Measurements from ENCODE around the gene GTF2A1L.
A peak's percentile ranks its signal among the peaks of the same experiment; 100 is the strongest.
"Not testable (repeated sequence)": the region's sequence is repeated elsewhere in the genome, so short reads cannot be mapped to it uniquely, and the experiment has no call there.

GTF2A1L gene

DNA sequence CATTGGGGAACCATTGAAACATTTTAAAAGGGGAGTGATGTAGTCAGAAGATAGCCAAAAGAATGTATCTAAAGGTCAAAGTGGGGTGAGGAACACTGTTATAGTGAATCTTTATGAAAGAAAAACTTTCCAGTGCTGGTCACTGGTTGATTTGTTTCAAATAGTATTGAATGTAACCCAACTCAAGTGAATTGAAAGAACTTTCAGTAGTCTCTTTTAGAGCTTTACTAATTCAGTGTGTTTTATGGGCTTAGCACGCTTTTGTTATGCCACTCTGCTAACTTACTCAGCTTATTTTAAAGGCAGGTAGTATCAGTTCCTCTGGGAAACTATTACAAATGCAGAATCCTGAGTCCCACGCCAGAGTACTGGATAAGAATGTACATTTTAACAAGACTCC lies 57.3 kb downstream of the GTF2A1L start:
- Histone ChIP-seq H3K9me3 (ENCODE audit: insufficient read depth, low read depth, low read length) (0 out of 2 replicates have a peak, but pooled peaks cover 3% of the 10 kb centered on the region), H3K4me3 (ENCODE audit: low read length) (no peak overlapping the region), H3K9ac (ENCODE audit: low read depth, low read length) (no peak overlapping the region), H3K27ac (ENCODE audit: low read length) (no peak overlapping the region), H3K36me3 (ENCODE audit: insufficient read depth, low read depth, low read length) (no peaks in the 10 kb centered on the region), H3K4me1 (ENCODE audit: insufficient read depth, low read length) (no peaks in the 10 kb centered on the region), H3K27me3 (ENCODE audit: insufficient read depth, low read length) (no peaks in the 10 kb centered on the region)

DNA sequence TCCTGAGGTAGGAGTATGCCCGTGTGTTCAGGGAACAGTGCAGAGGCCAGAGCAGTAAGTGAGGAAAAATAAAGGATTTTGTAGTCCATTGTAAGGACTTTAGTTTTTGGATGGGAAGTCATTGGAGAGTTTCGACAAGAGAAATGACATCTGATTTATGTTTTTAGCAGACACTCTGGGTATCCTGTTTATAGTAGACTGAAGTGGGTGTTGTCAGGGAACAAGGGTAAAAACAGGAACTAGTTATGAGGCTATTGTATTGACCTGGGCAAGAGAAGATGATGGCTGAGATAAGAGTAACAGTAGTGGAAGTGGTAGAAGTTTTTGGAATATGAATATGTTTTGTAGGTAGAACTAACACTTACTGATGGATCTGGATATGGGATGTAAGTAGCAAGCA lies 59.8 kb downstream of the GTF2A1L start:
- H3K4me1 ChIP-seq (ENCODE audit: insufficient read depth, low read length): no peaks in the 10 kb centered on the region
- no peaks in the 10 kb centered on the region for H3K27me3 ChIP-seq (ENCODE audit: insufficient read depth, low read length)
- no peak overlapping the region for H3K27ac ChIP-seq (ENCODE audit: low read length)
- H3K36me3 ChIP-seq (ENCODE audit: insufficient read depth, low read depth, low read length): no peaks in the 10 kb centered on the region
- 0 out of 2 replicates have a peak, but pooled peaks cover 3% of the 10 kb centered on the region for H3K9me3 ChIP-seq (ENCODE audit: insufficient read depth, low read depth, low read length)
- no peak overlapping the region for H3K4me3 ChIP-seq (ENCODE audit: low read length)
- no peak overlapping the region for H3K9ac ChIP-seq (ENCODE audit: low read depth, low read length)

DNA sequence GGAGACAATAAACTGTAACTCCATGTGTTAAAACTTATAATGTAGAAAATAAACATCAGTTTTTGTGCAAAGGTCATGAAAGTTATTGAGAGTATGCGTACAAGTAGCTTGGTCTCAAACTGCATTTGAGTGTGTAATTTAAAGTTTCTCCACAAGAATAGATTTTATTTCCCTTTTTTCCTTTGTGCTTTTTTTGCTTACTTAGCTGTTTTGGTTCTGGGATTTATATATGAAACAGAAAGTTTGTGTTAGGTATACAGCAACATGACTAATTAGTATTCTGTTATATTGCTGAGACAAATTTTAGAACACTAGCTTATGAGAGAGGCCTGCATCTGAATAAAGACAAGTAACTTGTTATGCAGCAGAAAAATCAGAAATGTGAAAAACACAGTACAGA lies 67.5 kb downstream of the GTF2A1L start:
- Histone ChIP-seq H3K9me3 (ENCODE audit: insufficient read depth, low read depth, low read length) (no peaks in the 10 kb centered on the region), H3K27ac (ENCODE audit: low read length) (no peak overlapping the region), H3K27me3 (ENCODE audit: insufficient read depth, low read length) (no peaks in the 10 kb centered on the region), H3K36me3 (ENCODE audit: insufficient read depth, low read depth, low read length) (no peaks in the 10 kb centered on the region), H3K4me3 (ENCODE audit: low read length) (no peak overlapping the region), H3K4me1 (ENCODE audit: insufficient read depth, low read length) (no peaks in the 10 kb centered on the region), H3K9ac (ENCODE audit: low read depth, low read length) (no peak overlapping the region)

DNA sequence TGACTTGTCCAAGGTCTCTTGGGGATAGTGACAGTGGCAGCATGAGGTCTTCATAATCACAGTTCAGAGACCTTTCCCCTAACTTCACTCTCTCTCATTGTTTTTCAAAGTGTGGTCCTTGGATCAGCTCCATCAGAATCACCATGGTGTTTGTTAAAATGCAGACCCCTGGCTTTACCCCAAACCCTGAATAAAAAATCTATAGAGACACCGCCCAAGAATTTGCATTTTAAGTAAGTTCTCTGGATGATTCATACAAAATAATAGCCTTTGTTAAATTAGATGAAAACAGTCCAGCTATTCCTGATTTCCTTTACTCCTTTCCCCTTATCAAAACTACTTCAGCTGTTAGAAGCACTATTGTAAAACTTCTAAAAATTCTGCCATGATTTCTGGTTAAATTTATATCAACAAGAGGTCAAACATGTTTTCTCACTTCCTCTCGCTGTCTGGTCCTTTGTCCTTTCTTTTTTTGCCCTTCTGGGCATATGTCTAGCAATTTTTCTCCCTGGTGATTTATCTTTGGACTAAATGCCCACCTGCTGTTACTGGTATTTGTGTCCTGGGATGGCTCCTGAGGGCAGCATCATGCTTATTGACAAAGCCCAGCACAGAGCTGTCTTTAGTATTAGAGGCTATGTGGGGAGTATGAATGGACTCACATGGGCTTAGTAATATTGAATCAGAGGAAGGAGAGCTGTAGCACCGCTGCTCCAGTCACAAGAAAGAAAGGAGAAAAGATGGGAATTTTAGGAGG lies 74.5 kb downstream of the GTF2A1L start:
- Histone ChIP-seq H3K9ac (ENCODE audit: low read depth, low read length) (no peak overlapping the region), H3K27ac (ENCODE audit: low read length) (no peak overlapping the region), H3K4me3 (ENCODE audit: low read length) (no peak overlapping the region), H3K27me3 (ENCODE audit: insufficient read depth, low read length) (no peaks in the 10 kb centered on the region), H3K9me3 (ENCODE audit: insufficient read depth, low read depth, low read length) (no peaks in the 10 kb centered on the region), H3K4me1 (ENCODE audit: insufficient read depth, low read length) (peaks cover 43% of the 10 kb centered on the region), H3K36me3 (ENCODE audit: insufficient read depth, low read depth, low read length) (no peaks in the 10 kb centered on the region)

DNA sequence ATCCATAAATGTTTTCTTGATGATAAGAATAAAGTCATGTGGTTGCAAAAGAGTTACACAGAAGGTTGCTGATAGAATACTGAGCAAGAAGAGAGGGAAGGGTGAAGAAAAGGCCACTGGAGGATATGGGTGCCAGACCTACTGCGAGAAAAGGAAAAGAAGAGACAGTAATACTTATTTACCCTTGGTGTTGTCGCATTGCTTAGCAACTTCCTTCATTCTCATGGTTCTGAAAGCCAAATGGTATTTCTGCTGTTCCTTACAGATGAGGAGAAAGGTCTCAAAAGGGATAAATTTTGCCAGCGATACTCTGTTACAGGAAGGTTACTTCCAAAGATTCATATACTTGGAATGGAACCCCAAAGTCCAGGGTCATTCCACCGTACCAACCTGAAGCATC lies 75.4 kb downstream of the GTF2A1L start:
- Histone ChIP-seq H3K4me1 (ENCODE audit: insufficient read depth, low read length) (peaks cover 43% of the 10 kb centered on the region), H3K9me3 (ENCODE audit: insufficient read depth, low read depth, low read length) (no peaks in the 10 kb centered on the region), H3K4me3 (ENCODE audit: low read length) (no peak overlapping the region), H3K36me3 (ENCODE audit: insufficient read depth, low read depth, low read length) (no peaks in the 10 kb centered on the region), H3K27me3 (ENCODE audit: insufficient read depth, low read length) (no peaks in the 10 kb centered on the region), H3K9ac (ENCODE audit: low read depth, low read length) (no peak overlapping the region), H3K27ac (ENCODE audit: low read length) (no peak overlapping the region)

DNA sequence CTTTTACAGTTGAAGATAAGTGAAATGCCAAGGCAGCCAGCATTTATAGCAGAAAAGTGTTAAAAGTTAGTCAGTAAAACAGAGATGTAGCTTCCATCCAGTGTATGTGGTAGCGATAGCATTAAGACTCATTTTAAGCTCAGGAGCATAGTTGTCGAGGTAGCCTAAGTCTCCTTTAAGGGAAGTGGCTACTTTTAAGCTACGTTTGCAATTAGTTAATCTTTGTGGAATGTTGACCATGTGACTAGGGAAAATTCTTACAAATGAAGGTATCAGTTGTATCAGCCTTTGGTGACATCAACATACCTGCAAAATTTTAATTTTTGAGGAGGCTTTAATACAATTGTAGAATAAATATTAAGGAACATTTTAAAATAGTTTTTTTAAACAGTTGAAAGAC lies 76.0 kb downstream of the GTF2A1L start:
- Histone ChIP-seq H3K9me3 (ENCODE audit: insufficient read depth, low read depth, low read length) (no peaks in the 10 kb centered on the region), H3K9ac (ENCODE audit: low read depth, low read length) (0 out of 2 replicates have a peak overlapping the region, but pooled peaks have one; percentile 10), H3K4me3 (ENCODE audit: low read length) (no peak overlapping the region; the same call in 1 of the 2 replicates), H3K27ac (ENCODE audit: low read length) (no peak overlapping the region), H3K4me1 (ENCODE audit: insufficient read depth, low read length) (peaks cover 43% of the 10 kb centered on the region), H3K27me3 (ENCODE audit: insufficient read depth, low read length) (no peaks in the 10 kb centered on the region), H3K36me3 (ENCODE audit: insufficient read depth, low read depth, low read length) (no peaks in the 10 kb centered on the region)

DNA sequence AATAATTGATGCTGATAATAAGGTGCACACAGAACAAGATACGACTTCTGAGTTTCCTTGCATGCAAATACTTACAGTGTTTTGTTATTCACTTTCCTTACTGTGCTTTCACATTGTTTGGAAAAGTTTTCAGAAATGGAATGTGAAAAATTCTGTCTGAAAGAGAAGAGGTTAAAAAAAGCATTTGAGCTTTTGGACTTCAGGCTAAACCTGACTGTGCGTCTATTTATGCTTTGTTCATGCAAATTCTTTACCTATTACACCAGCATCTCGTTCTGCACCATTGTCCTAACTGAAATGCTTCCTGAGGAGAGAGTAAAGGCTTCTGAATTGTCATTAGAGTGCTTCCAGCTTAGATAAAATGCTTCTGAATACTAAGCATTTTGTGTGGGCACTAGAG lies 76.5 kb downstream of the GTF2A1L start:
- no peaks in the 10 kb centered on the region for H3K27me3 ChIP-seq (ENCODE audit: insufficient read depth, low read length)
- no peaks in the 10 kb centered on the region for H3K36me3 ChIP-seq (ENCODE audit: insufficient read depth, low read depth, low read length)
- peaks cover 45% of the 10 kb centered on the region for H3K4me1 ChIP-seq (ENCODE audit: insufficient read depth, low read length)
- H3K27ac ChIP-seq (ENCODE audit: low read length): no peak overlapping the region
- H3K4me3 ChIP-seq (ENCODE audit: low read length): no peak overlapping the region; the same call in 1 of the 2 replicates
- H3K9ac ChIP-seq (ENCODE audit: low read depth, low read length): 0 out of 2 replicates have a peak overlapping the region, but pooled peaks have one; percentile 10
- no peaks in the 10 kb centered on the region for H3K9me3 ChIP-seq (ENCODE audit: insufficient read depth, low read depth, low read length)

DNA sequence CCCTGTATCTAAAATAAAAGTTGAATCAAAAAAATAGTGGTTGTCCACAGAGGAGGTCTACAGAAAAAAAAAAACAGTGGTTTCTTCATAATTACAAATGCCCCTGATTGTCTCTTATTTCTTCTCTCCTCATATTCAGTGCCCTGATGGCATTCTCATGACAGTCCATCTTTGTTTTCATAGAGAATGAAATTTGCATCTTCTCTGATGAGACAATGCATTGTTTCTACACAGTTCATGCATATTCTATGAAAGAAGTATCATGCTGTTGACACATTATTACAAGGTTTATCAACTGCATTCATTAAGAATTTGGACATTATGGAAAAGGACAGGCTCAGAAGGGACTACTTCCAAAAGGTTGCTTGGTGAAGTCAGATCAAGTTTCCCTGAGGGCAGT lies 78.3 kb downstream of the GTF2A1L start:
- Histone ChIP-seq H3K36me3 (ENCODE audit: insufficient read depth, low read depth, low read length) (no peaks in the 10 kb centered on the region), H3K4me3 (ENCODE audit: low read length) (no peak overlapping the region)

DNA sequence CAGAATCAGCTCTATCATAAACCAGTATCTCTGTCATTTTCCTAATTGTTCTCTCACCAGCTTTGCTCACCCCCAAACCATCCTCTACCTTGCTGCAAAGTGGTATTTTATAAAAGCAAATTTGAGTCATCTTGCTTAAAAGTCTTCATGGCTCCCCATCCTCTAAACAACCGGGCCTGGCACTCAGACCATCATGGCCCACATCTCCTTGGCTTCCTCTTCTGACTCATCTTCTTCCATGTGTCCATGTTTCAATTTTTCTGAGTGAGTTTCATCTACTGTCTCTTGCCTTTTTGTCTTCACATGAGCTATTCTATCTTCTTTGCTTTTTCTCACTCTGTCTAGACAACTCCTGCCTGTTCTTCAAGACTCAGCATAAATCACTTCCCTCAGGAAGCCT lies 79.2 kb downstream of the GTF2A1L start:
- Histone ChIP-seq H3K4me3 (ENCODE audit: low read length) (no peak overlapping the region), H3K27ac (ENCODE audit: low read length) (no peak overlapping the region), H3K4me1 (ENCODE audit: insufficient read depth, low read length) (peaks cover 47% of the 10 kb centered on the region), H3K9ac (ENCODE audit: low read depth, low read length) (no peak overlapping the region), H3K27me3 (ENCODE audit: insufficient read depth, low read length) (no peaks in the 10 kb centered on the region), H3K9me3 (ENCODE audit: insufficient read depth, low read depth, low read length) (no peaks in the 10 kb centered on the region), H3K36me3 (ENCODE audit: insufficient read depth, low read depth, low read length) (no peaks in the 10 kb centered on the region)

More for the DNA sequence above, 78.3 kb downstream of the GTF2A1L start:
- no peak overlapping the region for H3K9ac ChIP-seq (ENCODE audit: low read depth, low read length)
- H3K4me1 ChIP-seq (ENCODE audit: insufficient read depth, low read length): peaks cover 48% of the 10 kb centered on the region
- no peaks in the 10 kb centered on the region for H3K9me3 ChIP-seq (ENCODE audit: insufficient read depth, low read depth, low read length)
- H3K27ac ChIP-seq (ENCODE audit: low read length): no peak overlapping the region
- H3K27me3 ChIP-seq (ENCODE audit: insufficient read depth, low read length): no peaks in the 10 kb centered on the region

DNA sequence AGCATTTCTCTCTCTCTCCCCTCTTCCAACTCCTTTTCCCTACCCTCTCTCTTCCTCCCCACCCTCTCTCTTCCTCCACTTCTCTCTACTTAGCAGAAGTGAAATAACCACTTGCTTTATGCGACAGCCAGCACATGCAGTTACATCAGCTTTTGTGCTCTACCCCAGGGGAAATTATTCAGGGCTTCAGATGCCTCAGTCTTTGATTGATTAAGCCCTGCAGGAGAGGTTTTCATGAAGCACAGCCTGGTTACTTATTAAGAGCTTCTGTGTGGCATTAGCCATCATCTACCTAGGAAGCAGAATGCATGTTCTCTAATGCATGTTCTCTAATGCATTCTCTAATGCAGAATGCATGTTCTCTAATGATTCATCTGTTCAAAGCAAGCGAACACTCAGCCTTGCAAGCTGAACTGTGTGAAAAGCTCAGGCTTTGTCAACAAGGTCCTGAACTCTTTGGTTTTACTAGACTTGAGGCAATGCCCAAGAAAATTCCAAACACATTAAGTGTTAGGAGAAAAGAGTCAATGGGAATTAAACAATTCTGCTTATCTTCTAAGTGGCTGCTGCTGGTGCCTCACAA lies 81.8 kb downstream of the GTF2A1L start:
- peaks cover 21% of the 10 kb centered on the region for H3K4me1 ChIP-seq (ENCODE audit: insufficient read depth, low read length)
- H3K27ac ChIP-seq (ENCODE audit: low read length): no peak overlapping the region
- H3K27me3 ChIP-seq (ENCODE audit: insufficient read depth, low read length): no peaks in the 10 kb centered on the region
- H3K36me3 ChIP-seq (ENCODE audit: insufficient read depth, low read depth, low read length): no peaks in the 10 kb centered on the region
- H3K4me3 ChIP-seq (ENCODE audit: low read length): no peak overlapping the region
- no peak overlapping the region for H3K9ac ChIP-seq (ENCODE audit: low read depth, low read length)
- no peaks in the 10 kb centered on the region for H3K9me3 ChIP-seq (ENCODE audit: insufficient read depth, low read depth, low read length)

DNA sequence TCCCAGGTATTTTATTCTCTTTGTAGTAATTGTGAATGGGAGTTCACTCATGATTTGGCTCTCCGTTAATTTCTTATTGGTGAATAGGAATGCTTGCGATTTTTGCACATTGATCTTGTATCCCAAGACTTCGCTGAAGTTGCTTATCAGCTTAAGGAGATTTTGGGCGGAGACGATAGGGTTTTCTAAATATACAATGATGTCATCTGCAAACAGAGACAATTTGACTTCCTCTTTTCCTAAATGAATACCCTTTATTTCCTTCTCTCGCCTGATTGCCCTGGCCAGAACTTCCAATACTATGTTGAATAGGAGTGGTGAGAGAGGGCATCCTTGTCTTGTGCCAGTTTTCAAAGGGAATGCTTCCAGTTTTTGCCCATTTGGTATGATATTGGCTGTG lies 86.0 kb downstream of the GTF2A1L start:
- not testable (repeated sequence) for H3K36me3 ChIP-seq (ENCODE audit: insufficient read depth, low read depth, low read length); H3K9ac ChIP-seq (ENCODE audit: low read depth, low read length); H3K27me3 ChIP-seq (ENCODE audit: insufficient read depth, low read length); H3K27ac ChIP-seq (ENCODE audit: low read length); H3K4me1 ChIP-seq (ENCODE audit: insufficient read depth, low read length); H3K4me3 ChIP-seq (ENCODE audit: low read length); H3K9me3 ChIP-seq (ENCODE audit: insufficient read depth, low read depth, low read length)

DNA sequence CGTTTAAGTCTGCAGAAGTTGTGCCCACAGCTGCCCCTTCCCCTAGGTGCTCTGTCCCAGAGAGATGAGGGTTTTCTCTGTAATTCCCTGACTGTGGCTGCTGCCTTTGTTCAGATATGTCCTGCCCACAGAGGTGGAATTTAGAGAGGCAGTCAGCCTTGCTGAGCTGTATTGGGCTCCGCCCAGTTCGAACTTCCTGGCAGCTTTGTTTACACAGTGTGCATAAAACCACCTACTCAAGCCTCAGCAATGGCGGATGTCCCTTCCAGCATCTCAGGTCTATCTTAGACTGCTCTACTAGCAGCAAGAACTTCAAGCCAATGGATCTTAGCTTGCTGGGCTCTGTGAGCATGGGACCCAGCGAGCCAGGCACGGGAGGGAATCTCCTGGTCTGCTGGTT lies 89.8 kb downstream of the GTF2A1L start:
- no peak overlapping the region for H3K27ac ChIP-seq (ENCODE audit: low read length)
- no peak overlapping the region for H3K9ac ChIP-seq (ENCODE audit: low read depth, low read length)
- no peak overlapping the region for H3K4me3 ChIP-seq (ENCODE audit: low read length)
- H3K4me1 ChIP-seq (ENCODE audit: insufficient read depth, low read length): no peaks in the 10 kb centered on the region
- no peaks in the 10 kb centered on the region for H3K27me3 ChIP-seq (ENCODE audit: insufficient read depth, low read length)
- H3K36me3 ChIP-seq (ENCODE audit: insufficient read depth, low read depth, low read length): no peaks in the 10 kb centered on the region
- no peaks in the 10 kb centered on the region for H3K9me3 ChIP-seq (ENCODE audit: insufficient read depth, low read depth, low read length)

Measured in iPS-20b (cell line).